ENCODE data around the gene ATP12A.
"Not testable (repeated sequence)": the region's sequence is repeated elsewhere in the genome, so short reads cannot be mapped to it uniquely, and the experiment has no call there.

ATP12A gene

DNA sequence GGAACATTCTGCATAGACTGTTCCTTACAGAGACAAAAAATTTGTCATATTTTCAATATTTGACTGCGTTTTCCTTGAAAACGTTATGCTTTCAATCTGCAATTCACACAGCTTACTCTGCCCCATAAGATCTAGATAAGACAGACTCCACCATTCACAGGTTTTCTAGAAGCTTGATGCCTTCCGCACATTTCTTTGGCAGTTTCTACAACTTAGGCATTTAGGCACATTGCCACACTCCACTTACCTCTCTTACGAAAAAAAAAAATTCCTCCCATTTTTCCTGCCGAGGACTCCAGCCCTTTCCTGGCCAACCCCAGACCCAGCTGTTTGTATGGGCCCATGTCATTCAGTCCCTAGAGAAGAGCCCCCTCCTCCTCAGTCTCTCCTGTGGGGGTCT is 11.2 kb downstream of the ATP12A start:
- DNase-seq = no peak

DNA sequence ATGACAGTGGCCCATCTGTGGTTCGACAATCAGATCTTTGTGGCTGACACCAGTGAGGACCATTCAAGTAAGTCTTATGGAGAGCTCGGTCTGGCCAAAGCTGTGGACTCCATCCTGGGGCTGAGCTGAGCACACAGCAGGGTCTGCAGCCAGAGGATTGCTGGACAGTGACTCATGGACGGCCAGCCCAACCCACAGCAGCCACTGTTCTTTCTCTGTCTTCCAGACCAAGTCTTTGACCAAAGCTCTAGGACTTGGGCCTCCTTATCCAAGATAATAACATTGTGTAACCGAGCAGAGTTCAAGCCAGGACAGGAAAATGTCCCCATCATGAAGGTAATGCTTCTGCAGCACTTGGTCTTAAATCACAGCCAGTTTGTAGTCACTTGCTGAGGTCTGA is 12.4 kb downstream of the ATP12A start:
- no peak for DNase-seq

DNA sequence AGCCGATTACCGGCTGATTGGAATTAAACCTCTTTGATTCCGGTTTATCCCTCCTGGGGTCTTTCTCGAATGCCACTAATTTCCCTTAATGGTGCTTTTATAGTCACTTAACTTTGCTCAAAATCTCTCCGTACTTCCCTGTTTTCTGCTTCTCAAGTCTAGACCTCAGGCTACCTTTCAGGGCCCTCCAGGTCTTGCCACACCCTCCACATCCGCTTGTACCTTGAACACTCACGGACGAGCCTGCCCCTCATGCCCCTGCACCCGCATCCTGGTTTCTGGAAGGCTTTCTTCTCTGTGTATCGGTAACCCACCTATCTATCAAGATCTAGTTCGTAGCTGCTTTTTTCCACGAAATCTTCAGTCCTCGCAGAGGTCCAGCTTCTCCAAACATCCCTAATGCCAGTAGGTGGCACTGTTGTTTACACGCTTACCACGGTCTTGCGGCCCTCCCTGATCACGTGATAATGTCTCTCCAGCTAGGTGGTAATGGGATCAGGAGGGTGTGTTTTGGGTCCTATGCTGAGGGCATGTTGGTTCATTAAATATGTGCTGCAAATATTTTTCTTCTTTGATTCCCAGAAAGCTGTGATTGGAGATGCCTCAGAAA is 13.8 kb downstream of the ATP12A start:
- DNase-seq = peak; percentile 6

DNA sequence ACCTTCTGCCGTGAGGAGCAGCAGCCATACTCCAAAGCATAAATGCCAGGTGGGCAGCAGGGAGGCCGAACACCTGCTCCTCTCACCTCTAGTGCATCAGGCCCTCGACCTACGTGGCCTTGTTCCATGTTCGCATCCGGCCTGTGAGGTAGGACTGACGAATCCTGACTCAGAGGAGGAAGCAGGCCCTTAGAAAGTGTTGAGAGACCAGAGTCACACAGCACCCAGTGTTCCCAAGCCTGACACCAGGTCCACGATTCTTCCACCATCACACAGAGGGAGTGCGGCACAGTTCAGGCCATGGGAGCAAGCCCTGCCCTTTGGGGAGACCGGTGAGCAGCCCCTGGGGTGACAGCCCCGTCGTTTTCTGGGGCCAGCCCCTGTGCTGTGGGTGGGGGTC is 14.7 kb downstream of the ATP12A start:
- no peak for DNase-seq

DNA sequence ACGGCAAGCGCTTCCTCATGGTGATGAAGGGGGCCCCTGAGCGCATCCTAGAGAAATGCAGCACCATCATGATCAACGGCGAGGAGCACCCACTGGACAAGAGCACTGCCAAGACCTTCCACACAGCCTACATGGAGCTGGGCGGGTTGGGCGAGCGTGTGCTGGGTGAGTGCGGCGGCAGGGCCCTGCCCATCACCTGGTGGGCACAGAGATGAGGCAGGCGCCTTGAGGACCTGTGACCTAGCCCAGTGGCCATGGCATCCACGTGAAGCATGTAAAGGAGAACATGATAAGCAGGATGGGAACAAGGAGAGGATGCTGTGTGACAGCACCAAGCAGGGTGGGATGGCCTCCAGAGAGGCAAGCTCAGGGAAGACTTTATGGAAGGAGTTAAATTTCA is 18.5 kb downstream of the ATP12A start:
- no peak for DNase-seq

DNA sequence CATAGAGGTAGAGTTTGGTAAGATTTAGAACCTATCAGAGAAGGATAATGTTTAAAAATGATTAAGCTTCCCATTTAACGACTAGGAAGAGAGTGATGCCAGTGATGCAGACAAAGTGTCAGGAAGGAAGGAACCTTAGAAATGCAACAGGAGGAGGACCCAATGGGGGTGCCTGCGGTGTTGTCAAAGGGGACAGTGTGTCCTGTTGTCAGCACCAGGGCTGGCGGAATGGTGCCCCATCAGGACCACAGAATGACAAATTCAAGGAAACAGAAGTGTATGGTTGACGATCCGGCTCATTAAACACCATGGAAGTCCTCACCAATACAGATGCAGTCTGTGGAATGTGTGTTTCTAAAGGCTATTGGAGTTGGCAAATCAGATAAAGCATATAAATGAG is 19.3 kb downstream of the ATP12A start:
- DNase-seq = no peak

DNA sequence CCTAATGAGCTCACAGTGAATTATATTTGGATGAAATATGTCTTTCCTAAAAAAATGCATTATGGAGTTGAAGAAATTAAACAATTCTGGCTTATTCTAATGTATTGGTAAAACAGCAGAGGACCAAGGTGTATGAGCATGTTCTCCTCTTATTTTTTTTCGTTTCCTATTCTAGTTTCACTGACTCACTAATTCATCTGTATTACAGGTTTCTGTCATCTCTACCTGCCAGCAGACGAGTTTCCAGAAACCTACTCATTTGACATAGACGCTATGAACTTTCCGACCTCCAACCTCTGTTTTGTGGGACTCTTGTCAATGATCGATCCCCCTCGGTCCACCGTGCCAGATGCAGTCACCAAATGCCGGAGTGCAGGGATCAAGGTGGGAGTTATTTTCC is 20.3 kb downstream of the ATP12A start:
- no peak for DNase-seq

DNA sequence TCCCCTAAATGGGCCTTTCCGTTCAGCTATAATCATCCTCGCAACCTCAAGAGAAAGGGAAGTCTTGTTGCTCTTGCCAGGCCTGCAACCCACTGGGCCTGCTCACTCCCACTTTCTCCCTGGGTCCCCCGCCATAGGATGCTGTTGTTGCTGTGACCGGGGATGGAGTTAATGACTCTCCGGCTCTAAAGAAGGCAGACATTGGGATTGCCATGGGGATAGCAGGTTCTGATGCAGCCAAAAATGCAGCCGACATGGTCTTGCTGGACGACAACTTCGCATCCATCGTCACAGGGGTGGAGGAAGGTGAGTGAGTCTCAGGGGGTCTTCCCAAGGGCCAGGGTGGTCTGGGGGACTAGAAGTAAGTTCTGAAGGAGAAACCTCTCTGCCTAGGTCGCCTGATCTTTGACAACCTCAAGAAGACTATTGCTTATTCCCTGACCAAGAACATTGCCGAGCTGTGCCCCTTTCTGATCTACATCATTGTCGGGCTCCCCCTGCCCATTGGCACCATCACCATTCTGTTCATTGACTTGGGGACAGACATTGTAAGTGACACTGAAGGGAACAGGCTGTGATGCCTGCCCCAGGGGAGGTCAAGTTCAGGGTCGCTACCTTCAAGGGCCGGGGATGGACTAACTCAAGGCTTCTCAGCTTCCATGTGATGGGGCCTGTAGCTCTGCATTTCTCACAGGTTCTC is 26.8 kb downstream of the ATP12A start:
- DNase-seq = no peak

DNA sequence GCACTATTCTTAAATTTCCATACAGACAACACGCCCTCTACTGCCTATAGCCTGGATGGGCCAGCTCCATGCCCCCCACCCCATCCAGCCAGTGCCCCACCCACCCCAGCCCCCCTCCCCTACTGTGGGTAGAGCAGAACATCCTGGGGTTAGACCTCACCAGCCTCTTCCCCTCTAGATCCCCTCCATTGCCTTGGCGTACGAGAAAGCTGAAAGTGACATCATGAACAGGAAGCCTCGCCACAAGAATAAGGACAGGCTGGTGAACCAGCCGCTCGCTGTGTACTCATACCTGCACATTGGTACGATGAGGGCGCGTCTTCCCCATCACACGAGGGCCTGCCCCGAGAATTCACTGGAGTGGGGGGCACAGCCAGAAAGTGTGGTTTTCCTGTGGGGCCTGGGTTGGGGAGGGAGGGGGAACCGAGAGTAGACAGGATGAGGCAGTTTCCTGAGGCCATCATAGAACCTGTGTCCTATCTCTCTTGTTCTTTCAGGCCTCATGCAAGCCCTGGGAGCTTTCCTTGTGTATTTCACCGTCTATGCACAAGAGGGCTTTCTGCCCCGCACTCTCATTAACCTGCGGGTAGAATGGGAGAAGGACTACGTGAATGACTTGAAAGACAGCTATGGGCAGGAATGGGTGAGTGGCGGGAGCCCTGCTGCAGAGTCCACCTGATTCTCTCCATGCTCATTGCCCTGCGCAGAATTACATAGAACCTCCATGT is 29.1 kb downstream of the ATP12A start:
- peak; percentile 49 for DNase-seq

DNA sequence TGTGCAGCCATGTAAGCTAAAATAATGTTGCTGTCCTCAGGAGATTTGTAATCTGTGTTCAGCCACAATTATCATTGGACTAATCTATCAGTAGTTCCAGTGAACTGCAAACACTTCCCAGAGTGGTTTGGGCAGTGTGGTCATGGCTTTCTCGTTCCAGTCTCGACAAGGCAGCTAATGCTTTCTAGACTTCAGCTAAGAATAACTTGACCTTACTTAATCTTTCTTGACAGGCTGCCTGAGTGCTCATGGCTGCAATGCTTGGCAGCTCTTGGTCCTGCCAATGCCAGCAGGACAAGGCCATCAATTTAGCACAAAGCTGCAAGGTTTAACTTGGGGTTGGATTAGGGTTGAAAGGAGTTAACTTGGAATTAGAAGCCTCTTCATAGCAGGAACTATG is 32.8 kb downstream of the ATP12A start:
- no peak for DNase-seq

DNA sequence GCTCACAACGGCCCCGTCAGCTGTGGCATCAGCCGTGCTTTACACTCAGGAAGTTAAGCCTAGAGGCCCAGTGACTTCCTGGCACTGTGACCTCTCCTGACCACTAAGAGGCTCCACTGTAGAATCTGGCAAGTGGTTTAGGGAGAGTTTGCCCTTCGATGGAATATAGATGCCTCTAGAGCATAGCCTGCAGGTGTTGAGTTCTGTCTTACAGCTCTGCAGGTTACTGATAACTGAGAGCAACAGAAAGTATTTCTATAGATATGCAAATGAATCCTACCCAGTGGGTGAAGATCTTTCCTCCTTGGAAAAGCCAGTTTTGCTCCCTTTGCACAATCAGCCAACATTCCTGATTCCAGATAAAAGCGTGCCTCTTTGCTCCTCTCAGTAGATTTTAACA is 35.8 kb downstream of the ATP12A start:
- DNase-seq = no peak

DNA sequence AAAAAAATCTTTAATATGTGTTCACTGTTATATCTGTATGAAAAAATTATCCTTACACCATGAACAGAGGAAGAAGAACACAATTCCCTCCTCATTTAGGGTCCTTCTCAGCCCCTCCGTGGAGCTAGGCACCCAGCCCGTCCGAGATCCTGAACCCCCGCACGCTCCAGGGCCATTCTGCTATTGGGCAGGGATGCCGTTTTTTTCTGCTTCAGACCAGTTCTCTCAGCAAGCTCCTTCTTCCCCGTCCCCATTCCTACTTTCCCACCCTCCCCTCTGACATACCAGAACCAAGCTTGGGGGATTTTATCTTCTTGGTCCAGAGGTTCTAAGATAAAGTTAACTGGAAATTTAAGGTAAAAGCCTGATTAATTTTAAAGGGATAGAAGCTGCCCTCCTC is 36.2 kb downstream of the ATP12A start:
- DNase-seq = no peak

DNA sequence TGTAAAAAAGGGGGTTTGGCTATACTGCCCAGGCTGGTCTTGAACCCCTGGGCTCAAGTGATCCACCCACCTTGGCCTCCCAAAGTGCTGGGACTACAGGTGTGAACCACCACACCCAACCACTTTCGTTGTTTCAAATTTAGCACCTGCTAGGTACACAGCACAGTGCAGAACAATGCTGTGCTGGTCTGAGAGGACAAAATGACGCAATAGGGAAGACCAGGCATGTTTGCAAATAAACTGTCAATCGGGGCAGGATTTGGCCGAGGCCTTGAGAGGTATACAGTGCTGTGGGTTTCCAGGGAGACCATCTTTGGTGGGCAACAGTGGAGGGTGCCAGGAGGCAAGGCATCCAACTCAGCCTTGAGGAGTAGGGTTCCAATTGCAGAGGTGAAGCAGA is 37.0 kb downstream of the ATP12A start:
- no peak for DNase-seq

DNA sequence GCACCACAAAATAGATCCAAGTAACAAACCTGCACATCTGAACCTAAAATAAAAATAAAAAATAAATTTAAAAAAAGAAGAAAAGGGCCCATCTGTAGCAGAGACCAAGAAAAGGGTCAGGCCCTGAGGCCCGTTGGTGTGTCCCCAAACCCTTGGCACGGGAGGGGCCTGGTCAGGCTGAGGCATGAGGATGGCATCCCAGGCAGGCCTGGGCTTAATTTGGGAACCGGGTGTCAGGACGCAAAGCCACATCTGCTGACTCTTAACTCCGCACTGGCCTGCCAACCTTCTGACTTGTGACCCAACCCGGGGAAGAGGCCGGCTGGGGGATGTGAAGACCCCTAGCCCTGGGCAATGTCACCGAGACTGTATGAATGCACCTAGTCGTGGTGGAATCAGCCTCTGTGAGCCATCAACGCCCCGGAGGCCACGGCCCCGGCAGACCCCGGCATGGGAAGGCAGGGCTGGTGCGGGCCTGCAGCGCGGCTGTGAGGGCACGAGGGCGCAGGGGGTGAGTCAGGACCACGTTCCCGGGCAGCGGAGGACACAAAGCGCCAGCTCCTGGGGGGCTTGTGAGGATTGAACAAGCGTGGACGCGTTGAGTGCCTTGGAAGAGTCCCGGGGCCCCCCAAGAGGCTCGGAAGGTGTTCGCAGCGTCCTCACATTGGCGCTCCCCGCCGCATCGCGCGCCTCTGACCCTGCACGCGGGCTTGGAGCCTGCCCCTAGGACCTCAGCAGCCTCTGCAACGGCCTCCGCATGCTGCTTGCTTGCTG is 38.2 kb downstream of the ATP12A start:
- DNase-seq = no peak

DNA sequence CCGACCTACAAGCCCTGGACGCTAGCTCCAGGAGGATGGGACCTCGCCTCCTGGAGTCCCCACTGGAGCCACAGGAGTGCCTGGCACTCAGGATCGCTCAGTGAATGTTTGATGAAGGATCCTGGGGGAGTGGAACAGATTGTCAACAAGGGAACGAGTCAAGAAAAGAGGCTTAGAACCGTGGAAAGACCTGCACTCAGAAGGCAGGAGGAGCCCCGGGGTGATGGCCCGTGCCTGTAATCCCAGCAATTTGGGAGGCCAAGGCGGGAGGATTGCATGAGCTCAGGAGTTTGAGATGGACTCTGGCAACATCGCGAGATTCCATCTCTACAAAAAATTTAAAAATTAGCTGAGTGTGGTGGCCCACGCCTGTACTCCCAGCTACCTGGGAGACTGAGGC is 38.9 kb downstream of the ATP12A start:
- DNase-seq = no peak

DNA sequence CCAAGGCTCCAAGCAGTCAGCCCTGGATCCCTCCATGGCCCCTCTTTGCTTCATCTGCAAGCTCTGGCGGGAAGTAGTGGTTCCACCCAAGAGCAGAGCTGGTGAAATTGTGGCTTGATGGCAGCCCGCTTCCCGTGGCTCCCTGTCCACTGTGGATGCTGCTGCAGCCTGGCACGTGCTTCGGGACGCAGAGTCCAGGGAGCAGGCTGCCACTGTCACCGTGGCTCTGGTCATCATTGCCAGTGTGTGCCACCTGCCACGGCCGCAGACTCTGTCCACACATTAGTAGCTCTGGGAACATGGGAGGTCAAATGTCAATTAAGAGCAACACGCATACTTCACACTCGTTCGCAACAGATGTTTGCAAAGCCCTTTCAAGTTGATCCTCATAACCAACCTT is 43.0 kb downstream of the ATP12A start:
- DNase-seq = no peak

DNA sequence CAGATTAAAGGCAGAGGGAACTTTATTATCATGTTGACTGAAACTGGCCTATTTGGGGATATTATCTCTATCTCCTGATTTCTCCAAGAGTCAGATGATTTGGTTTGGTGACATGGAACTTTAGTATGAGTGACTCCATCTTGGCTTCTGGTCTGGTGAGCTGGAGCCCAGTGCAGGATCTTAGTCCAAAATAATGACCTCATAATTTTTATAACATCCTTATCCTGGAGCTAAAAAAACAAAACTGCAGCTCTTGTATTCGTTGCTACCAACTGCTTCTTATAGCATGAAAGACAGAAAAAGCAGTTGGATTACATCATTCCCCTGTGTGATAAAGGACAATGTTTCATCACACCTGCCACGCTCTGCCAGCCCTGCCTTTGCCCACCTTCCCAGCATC is 44.5 kb downstream of the ATP12A start:
- no peak for DNase-seq

DNA sequence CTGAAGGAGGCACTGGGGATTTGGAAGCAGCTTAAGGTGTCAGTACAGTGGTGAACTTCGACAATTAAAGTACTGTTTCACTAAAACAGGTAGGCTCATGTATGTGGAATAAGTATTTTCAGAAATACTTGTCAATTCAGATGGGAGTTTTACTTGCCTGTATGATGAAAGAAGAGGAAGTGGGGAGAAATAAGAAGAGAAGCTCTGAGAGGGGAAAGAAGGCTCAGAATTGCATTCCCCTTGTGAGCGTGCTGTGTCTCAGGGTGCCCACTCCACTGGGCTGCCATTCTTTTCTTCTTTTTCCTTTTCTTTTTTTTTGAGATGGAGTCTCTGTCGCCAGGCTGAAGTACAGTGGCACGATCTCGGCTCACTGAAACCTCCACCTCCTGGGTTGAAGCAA is 45.2 kb downstream of the ATP12A start:
- no peak for DNase-seq

DNA sequence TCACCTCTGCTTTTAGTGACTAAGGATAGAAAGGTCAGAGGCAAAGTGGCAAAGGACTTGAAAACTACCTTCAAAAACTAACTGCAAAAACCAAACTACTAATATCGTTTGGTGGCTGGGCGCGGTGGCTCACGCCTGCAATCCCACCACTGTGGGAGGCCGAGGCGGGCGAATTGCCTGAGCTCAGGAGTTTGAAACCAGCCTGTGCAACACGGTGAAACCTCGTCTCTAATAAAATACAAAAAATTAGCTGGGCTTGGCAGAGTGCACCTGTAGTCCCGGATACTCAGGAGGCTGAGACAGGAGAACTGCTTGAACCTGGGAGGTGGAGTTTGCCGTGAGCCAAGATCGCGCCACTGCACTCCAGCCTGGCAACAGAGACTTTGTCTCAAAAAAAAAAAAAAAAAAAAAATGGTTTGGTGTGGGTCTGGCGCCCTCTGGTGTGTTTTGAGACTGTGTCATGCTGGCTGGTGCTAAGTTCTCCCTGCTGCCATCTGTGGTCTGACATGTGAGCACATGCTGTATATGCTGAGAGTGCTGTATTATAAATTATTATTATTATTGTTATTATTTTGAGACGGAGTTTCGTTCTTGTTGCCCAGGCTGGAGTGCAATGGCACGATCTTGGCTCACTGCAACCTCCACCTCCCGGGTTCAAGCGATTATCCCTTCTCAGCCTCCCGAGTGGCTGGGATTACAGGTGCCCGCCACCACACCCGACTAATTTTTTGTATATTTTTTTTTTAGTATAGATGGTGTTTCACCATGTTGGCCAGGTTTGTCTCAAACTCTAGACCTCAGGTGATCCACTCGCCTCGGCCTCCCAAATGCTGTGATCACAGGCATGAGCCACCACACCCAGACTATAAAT is 47.8 kb downstream of the ATP12A start:
- peak; percentile 54 for DNase-seq

DNA sequence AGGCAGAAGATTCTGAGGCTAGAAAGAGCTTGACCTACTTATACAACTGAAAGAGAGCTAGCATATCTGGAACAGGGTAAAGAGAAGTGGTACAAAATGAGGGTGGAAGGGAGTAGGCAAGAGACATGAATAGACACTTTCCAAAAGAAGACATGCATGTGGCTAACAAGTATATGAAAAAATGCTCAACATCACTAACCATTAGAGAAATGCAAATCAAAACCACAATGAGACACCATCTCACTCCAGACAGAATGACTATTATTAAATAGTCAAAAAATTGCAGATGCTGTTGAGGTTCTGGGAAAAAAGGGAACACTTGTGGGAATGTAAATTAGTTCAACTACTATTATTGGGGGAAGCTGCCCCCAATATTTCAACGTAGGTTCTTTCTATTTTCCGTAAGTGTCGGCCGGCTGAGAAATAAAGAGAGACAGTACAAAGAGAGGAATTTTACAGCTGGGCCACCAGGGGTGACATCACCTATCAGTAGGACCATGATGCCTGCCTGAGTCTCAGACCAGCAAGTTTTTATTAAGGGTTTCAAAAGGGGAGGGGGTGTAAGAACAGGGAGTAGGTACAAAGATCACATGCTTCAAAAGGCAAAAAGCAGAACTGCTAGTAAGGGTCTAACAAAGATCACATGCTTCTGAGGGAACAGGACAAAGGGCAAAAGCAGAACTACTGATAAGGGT is 50.8 kb downstream of the ATP12A start:
- not testable (repeated sequence) for DNase-seq

DNA sequence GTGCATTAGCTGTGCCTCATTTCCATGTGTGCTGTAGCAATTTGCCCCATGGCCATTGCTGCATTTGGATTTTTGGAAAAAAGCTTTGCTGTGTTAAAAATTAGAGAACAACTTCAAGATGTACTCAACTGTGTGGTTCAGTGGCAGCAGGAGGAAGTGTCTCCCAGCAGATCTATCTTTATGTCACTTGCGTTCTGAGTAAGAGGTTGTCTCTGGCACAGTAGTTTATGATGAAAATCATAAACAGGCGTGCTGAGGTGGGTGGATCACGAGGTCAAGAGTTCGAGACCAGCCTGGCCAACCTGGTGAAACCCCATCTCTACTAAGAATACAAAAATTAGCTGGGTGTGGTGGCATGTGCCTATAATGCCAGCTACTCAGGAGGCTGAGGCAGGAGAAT is 54.7 kb downstream of the ATP12A start:
- no peak for DNase-seq

DNA sequence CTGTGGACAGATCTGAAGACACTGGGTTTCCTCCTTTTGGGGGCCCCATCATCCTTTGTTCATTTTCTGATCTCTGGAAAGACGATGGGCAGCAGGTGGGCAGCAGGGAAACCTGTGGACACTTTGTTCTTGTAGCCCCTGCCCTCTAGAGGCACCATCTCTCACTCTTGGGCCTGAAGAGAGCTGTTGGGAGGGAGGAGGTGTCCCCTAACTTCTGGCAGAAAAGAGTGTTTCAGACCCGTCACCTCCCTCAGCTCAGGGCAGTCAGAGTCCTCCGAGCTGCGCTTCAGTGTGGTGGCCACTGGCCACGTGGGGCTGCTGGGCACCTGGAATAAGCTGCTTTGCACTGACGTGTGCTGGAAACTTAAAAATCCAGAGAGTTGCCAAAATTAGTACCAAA is 56.8 kb downstream of the ATP12A start:
- no peak for DNase-seq

Measured in T-helper 9 cell (primary cell).